Measurements from ENCODE around the gene SMYD5. TPM values are rescaled to one million over a fixed set of nuclear protein-coding genes. Genes with fewer than 3 reads are reported as not detected.

SMYD5 gene
- total RNA-seq, 3 donors from 2014 or later = 10.5 to 20.0 (median 16.0) TPM

- Histone ChIP-seq H3K9me3 (no peaks in the 10 kb centered on the region), H3K36me3 (ENCODE audit: low read depth) (no peaks in the 10 kb centered on the region), H3K4me1 (ENCODE audit: low read depth) (peaks cover 16% of the 10 kb centered on the region), H3K4me3 (no peak overlapping the region)
- intact Hi-C loops (cut with DNase I, micrococcal nuclease) = loop anchor here in 1 of 2 donors (10.0 kb wide), 1 partner anchor 279 kb away; no protein-coding TSS in a partner anchor
- no peak for TF ChIP-seq CTCF (IDR thresholded peaks at IDR 0.05)
- DNase-seq (no peak), ATAC-seq (no peak)
Measured at GRCh38 chr2:73174244-73174643, 39.8 kb upstream of the SMYD5 start.

- Histone ChIP-seq H3K4me3 (no peak overlapping the region), H3K9me3 (no peaks in the 10 kb centered on the region), H3K4me1 (ENCODE audit: low read depth) (peaks cover 16% of the 10 kb centered on the region), H3K36me3 (ENCODE audit: low read depth) (no peaks in the 10 kb centered on the region)
- intact Hi-C loops (cut with DNase I, micrococcal nuclease) = loop anchor here in 1 of 2 donors (10.0 kb wide), 1 partner anchor 280 kb away; no protein-coding TSS in a partner anchor
- TF ChIP-seq CTCF (IDR thresholded peaks at IDR 0.05) = no peak
- no peak for ATAC-seq
- no peak for DNase-seq
Measured at GRCh38 chr2:73174941-73175662, 38.9 kb upstream of the SMYD5 start.

- DNase-seq (peak; percentile 77 to 84 (median 81)), ATAC-seq (peak; percentile 47)
- no peaks in the 10 kb centered on the region for H3K9me3 ChIP-seq
- no peak overlapping the region for H3K4me3 ChIP-seq
- H3K4me1 ChIP-seq (ENCODE audit: low read depth) = peaks cover 16% of the 10 kb centered on the region
- intact Hi-C loops (cut with DNase I, micrococcal nuclease) = loop anchor here in 1 of 2 donors (10.0 kb wide), 1 partner anchor 281 kb away; no protein-coding TSS in a partner anchor
- no peaks in the 10 kb centered on the region for H3K36me3 ChIP-seq (ENCODE audit: low read depth)
- no peak for TF ChIP-seq CTCF (IDR thresholded peaks at IDR 0.05)
Measured at GRCh38 chr2:73175663-73176204, 38.3 kb upstream of the SMYD5 start.

- intact Hi-C loops (cut with DNase I, micrococcal nuclease) = loop anchor here in 1 of 2 donors (10.0 kb wide), 1 partner anchor 282 kb away; no protein-coding TSS in a partner anchor
- peaks cover 16% of the 10 kb centered on the region for H3K4me1 ChIP-seq (ENCODE audit: low read depth)
- H3K9me3 ChIP-seq = no peaks in the 10 kb centered on the region
- H3K36me3 ChIP-seq (ENCODE audit: low read depth) = no peaks in the 10 kb centered on the region
- no peak overlapping the region for H3K4me3 ChIP-seq
- DNase-seq (peak in 2 of 3 donors; percentile 31 to 39), ATAC-seq (peak; percentile 10)
- TF ChIP-seq CTCF (IDR thresholded peaks at IDR 0.05) = no peak
Measured at GRCh38 chr2:73176205-73176880, 37.7 kb upstream of the SMYD5 start.

DNA sequence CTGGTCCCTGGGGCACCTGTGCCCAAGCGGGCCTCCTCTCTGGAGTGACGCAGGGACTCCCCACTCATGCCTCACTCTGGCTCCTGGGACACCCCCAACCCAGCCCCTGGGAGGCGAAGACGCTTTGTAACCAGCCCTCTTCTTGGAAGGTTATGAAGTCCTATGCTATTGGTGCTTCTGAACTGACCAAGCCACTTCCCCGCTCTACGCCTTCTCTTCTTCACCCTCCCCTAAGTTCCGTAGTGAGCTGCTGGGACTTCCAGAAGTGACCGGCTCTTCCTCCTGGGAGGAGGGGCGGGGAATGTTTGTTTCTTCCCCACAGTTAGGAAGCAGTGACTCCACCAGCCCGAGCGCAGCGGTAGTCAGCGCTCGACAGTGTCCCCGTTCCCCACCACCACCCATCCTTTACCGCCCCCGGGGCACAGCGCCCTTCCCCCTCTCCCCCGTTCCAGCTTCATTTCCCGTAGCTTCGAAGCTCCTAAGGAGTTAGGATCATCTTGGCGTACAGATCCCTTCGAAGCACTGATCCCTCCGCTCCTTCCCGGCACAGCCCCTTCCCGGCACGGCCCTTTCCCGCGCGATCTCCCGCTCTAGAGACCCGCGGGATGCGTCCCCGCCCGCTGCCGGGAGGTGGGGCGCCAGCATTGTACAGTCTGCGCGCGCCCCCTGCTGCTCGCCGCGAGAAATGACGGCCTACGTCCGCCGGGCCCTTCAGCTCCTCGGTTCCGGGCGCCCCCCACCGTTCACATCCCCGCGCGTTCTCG, 37.0 kb upstream of the SMYD5 start:
- peaks cover 16% of the 10 kb centered on the region for H3K4me1 ChIP-seq (ENCODE audit: low read depth)
- H3K36me3 ChIP-seq (ENCODE audit: low read depth) = no peaks in the 10 kb centered on the region
- ATAC-seq (peak; percentile 97), DNase-seq (peak; percentile 89 to 94 (median 91))
- TF ChIP-seq CTCF (IDR thresholded peaks at IDR 0.05) = peak; percentile 99
- H3K9me3 ChIP-seq = no peaks in the 10 kb centered on the region
- H3K4me3 ChIP-seq = no peak overlapping the region
- intact Hi-C loops (cut with DNase I, micrococcal nuclease) = loop anchor here in 1 of 2 donors (10.0 kb wide), 1 partner anchor 282 kb away; no protein-coding TSS in a partner anchor
